Natural killer cell (primary cell): ENCODE measurements around the gene DNPH1. TPM values are rescaled to one million over a fixed set of nuclear protein-coding genes. Genes with fewer than 3 reads are reported as not detected.

Experiments used
- ATAC-seq, 3 donors: fragments of 150-1000 bp in 2 of 3; fragments of 200-7000 bp in 1 of 3; cut with Tn5 transposase; 1 replicate in 1 of 3; 2 replicates in 2 of 3; pipeline ENCODE4 v1.10.0; 2021; ENCODE audit warnings: mild to moderate bottlenecking in 2 of 3, moderate library complexity in 2 of 3
- DNase-seq, 2 donors: peaks; one replicate each; pipeline versions ENCODE4 v3.0.0 to v3.0.0-alpha.2; 2013 to 2021; ENCODE audit warnings: mixed read lengths in 1 of 2
- H3K27ac ChIP-seq: one replicate; pipeline ENCODE4 v1.5.1; 2013; ENCODE audit warnings: mild to moderate bottlenecking, low read length
- H3K27me3 ChIP-seq: one replicate; pipeline ENCODE4 v1.6.1; 2013; ENCODE audit warnings: low read length; ENCODE audit not compliant: control insufficient read depth, insufficient read depth
- H3K36me3 ChIP-seq: one replicate; pipeline ENCODE4 v1.6.1; 2013; ENCODE audit warnings: low read length; ENCODE audit not compliant: control insufficient read depth, insufficient read depth
- H3K4me1 ChIP-seq: one replicate; pipeline ENCODE4 v1.6.1; 2013; ENCODE audit warnings: low read length; ENCODE audit not compliant: control insufficient read depth, insufficient read depth
- H3K4me3 ChIP-seq: one replicate; pipeline ENCODE4 v1.5.1; 2013; ENCODE audit warnings: low read length
- H3K9me3 ChIP-seq: one replicate; pipeline ENCODE4 v1.6.1; 2013; ENCODE audit warnings: low read length; ENCODE audit not compliant: control insufficient read depth, insufficient read depth
- H3K27ac Mint-ChIP-seq, 2 donors: one replicate each; pipeline ENCODE4 v1.8.0; 2022; ENCODE audit warnings: mild to moderate bottlenecking in 2 of 2, mixed read lengths in 2 of 2, moderate library complexity in 1 of 2
- H3K27me3 Mint-ChIP-seq, 2 donors: one replicate each; pipeline ENCODE4 v1.8.0; 2022; ENCODE audit warnings: low read depth in 2 of 2, mixed read lengths in 2 of 2
- H3K36me3 Mint-ChIP-seq: one replicate; pipeline ENCODE4 v1.8.0; 2022; ENCODE audit warnings: mixed read lengths
- H3K4me1 Mint-ChIP-seq, 2 donors: one replicate each; pipeline ENCODE4 v1.8.0; 2022; ENCODE audit warnings: mixed read lengths in 2 of 2
- H3K4me3 Mint-ChIP-seq: one replicate; pipeline ENCODE4 v1.8.0; 2022; ENCODE audit warnings: mild to moderate bottlenecking, moderate library complexity, mixed read lengths
- H3K9me3 Mint-ChIP-seq, 2 donors: one replicate each; pipeline ENCODE4 v1.8.0; 2022; ENCODE audit warnings: mixed read lengths in 2 of 2
- CTCF ChIP-seq: fragments of 200-600 bp; IDR thresholded peaks from one replicate; pipeline ENCODE4 v1.8.0; 2022; ENCODE audit warnings: antibody characterized with exemption
- WGBS: methylation state at CpG from one replicate; pipeline ENCODE4 v1.1.7; 2013; ENCODE audit warnings: missing lambda C conversion rate; ENCODE audit not compliant: insufficient coverage; 5-methylcytosine and 5-hydroxymethylcytosine counted together
- intact Hi-C: fragments of 100-400 bp; cut with micrococcal nuclease; formaldehyde crosslinking; loops from one replicate; pipeline ENCODE4 v1.14.2; 2022
- total RNA-seq, 4 donors: library from RNA; stranded (reverse); fragments of 120-200 nt in 1 of 4; gene quantifications; one replicate each; pipeline versions ENCODE4 v1.2.3 to v1.2.4, GENCODE V29; 2013 to 2022

The DNPH1 gene
- total RNA-seq, 3 donors from 2014 or later (not counting 1 experiment from before 2014, with no cell fraction given) = 6.1 to 10.2 (median 8.0) TPM

- H3K9me3 ChIP-seq = no peaks in the 10 kb centered on the region
- TF ChIP-seq CTCF = no peak
- no peaks in the 10 kb centered on the region for H3K36me3 Mint-ChIP-seq
- H3K27ac ChIP-seq = no peak overlapping the region
- H3K4me1 Mint-ChIP-seq = peaks cover 13 to 34% of the 10 kb centered on the region in 2 donors
- H3K36me3 ChIP-seq = no peaks in the 10 kb centered on the region
- no peaks in the 10 kb centered on the region for H3K9me3 Mint-ChIP-seq
- H3K4me3 ChIP-seq = no peak overlapping the region
- H3K4me1 ChIP-seq = peaks cover 37% of the 10 kb centered on the region
- H3K27ac Mint-ChIP-seq = no peak overlapping the region
- intact Hi-C loops = no loop called here
- ATAC-seq = no peak
- peaks cover 22 to 35% of the 10 kb centered on the region in 2 donors for H3K27me3 Mint-ChIP-seq
- no peak overlapping the region for H3K4me3 Mint-ChIP-seq
- H3K27me3 ChIP-seq = peaks cover 28% of the 10 kb centered on the region
- no peak for DNase-seq
Measured at GRCh38 chr6:43271944-43272343, 42.7 kb upstream of the DNPH1 start.

- peaks cover 22% of the 10 kb centered on the region for H3K27me3 ChIP-seq
- ATAC-seq = no peak
- peaks cover 11 to 31% of the 10 kb centered on the region in 2 donors for H3K4me1 Mint-ChIP-seq
- DNase-seq = no peak
- 80% methylated on average over 8 of the region's 8 CpGs for WGBS
- H3K4me3 Mint-ChIP-seq = no peak overlapping the region
- H3K27ac Mint-ChIP-seq = no peak overlapping the region
- no peak overlapping the region for H3K27ac ChIP-seq
- peaks cover 30% of the 10 kb centered on the region for H3K4me1 ChIP-seq
- no peak for TF ChIP-seq CTCF
- H3K9me3 Mint-ChIP-seq = no peaks in the 10 kb centered on the region
- H3K36me3 ChIP-seq = no peaks in the 10 kb centered on the region
- H3K9me3 ChIP-seq = no peaks in the 10 kb centered on the region
- no peak overlapping the region for H3K4me3 ChIP-seq
- H3K36me3 Mint-ChIP-seq = no peaks in the 10 kb centered on the region
- peaks cover 18 to 29% of the 10 kb centered on the region in 2 donors for H3K27me3 Mint-ChIP-seq
- intact Hi-C loops = no loop called here
Measured at GRCh38 chr6:43271103-43271815, 42.0 kb upstream of the DNPH1 start.

GRCh38 chr6:43269273-43270007 lies 40.2 kb upstream of the DNPH1 start:
- H3K4me3 Mint-ChIP-seq = peak overlapping the region; percentile 78
- H3K4me3 ChIP-seq = peak overlapping the region; percentile 20

More at GRCh38 chr6:43269273-43270007, 40.2 kb upstream of the DNPH1 start:
- 3% methylated on average over 44 of the region's 44 CpGs for WGBS
- Histone ChIP-seq H3K9me3 (no peaks in the 10 kb centered on the region), H3K27ac (no peak overlapping the region), H3K4me1 (peaks cover 14% of the 10 kb centered on the region), H3K27me3 (peaks cover 10% of the 10 kb centered on the region), H3K36me3 (no peaks in the 10 kb centered on the region)
- Mint-ChIP-seq H3K9me3 (no peaks in the 10 kb centered on the region), H3K36me3 (no peaks in the 10 kb centered on the region), H3K27ac (peak overlapping the region in 1 of 2 donors; percentile 31), H3K4me1 (peaks cover 6 to 19% of the 10 kb centered on the region in 2 donors), H3K27me3 (peaks cover 12 to 21% of the 10 kb centered on the region in 2 donors)
- ATAC-seq (peak; percentile 55 to 75 (median 74)), DNase-seq (peak; percentile 31 to 58)
- intact Hi-C loops = no loop called here
- no peak for TF ChIP-seq CTCF
